Esophagus squamous epithelium (tissue), 4 donors: ENCODE measurements around the gene NAP1L4.

Experiments
- CTCF ChIP-seq, 6 experiments: fragments of 450-650 bp in 4 of 6; fragments of 200-600 bp in 2 of 6; sonication (generic) in 2 of 6; IDR thresholded peaks; one replicate each; pipeline ENCODE4 v1.5.1; 2016 to 2019; ENCODE audit warnings: antibody characterized with exemption in 6 of 6, mild to moderate bottlenecking in 4 of 6, moderate library complexity in 4 of 6
- POLR2A ChIP-seq, 4 donors: fragments of 450-650 bp; IDR thresholded peaks; one replicate each; pipeline ENCODE4 v1.6.1; 2017; ENCODE audit warnings: antibody characterized with exemption in 4 of 4, mild to moderate bottlenecking in 4 of 4, moderate library complexity in 3 of 4

DNA sequence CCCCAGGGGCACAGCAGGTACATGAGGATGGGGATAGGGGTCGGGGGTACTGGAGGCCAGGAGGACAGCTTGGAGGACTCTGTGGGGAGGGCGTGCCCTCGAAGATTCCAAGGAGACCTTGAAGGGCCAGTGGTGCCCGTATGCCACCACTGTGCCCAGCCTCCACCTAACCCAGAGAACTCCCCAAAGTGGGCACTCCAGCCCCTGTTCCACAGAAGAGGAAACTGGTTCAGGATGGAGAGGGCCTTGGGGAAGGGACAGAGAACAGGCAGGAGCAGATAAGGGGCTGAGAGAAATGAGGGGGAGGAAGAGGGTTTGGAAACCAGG lies 60.7 kb downstream of the NAP1L4 start:
- TF ChIP-seq POLR2A (IDR thresholded peaks at IDR 0.05) (no peak), CTCF (IDR thresholded peaks at IDR 0.05) (no peak)
